Ectodermal cell (in vitro differentiated cells): ENCODE results near the gene CTBP1.

Experiments used
- H3K27ac ChIP-seq: 2 replicates; pipeline ENCODE4 v1.7.0; 2013; ENCODE audit warnings: mild to moderate bottlenecking, low read depth, low read length; ENCODE audit not compliant: insufficient read depth, poor library complexity, severe bottlenecking
- H3K27me3 ChIP-seq: 2 replicates; pipeline ENCODE4 v1.7.0; 2013; ENCODE audit warnings: mild to moderate bottlenecking, low read length; ENCODE audit not compliant: insufficient read depth, control insufficient read depth, poor library complexity, severe bottlenecking
- H3K36me3 ChIP-seq: one replicate; pipeline ENCODE4 v1.7.0; 2013; ENCODE audit warnings: low read length; ENCODE audit not compliant: control insufficient read depth, insufficient read depth
- H3K4me1 ChIP-seq: one replicate; pipeline ENCODE4 v1.7.0; 2013; ENCODE audit warnings: low read length; ENCODE audit not compliant: control insufficient read depth, insufficient read depth
- H3K4me3 ChIP-seq: 2 replicates; pipeline ENCODE4 v1.7.0; 2013; ENCODE audit warnings: low read depth, low read length, control low read depth; ENCODE audit not compliant: insufficient read depth
- H3K9me3 ChIP-seq: 2 replicates; pipeline ENCODE4 v1.7.0; 2013; ENCODE audit warnings: mild to moderate bottlenecking, low read length, moderate library complexity; ENCODE audit not compliant: control insufficient read depth
- WGBS, 2 experiments: methylation state at CpG; one replicate each; pipeline ENCODE4 v1.1.7; 2013; ENCODE audit warnings: missing lambda C conversion rate in 2 of 2; 5-methylcytosine and 5-hydroxymethylcytosine counted together

Gene CTBP1

GRCh38 chr4:1283711-1284110, 34.8 kb upstream of the CTBP1 start:
- H3K27me3 ChIP-seq, result no peaks in the 10 kb centered on the region
- H3K4me3 ChIP-seq, result no peak overlapping the region
- H3K4me1 ChIP-seq, result no peaks in the 10 kb centered on the region
- WGBS, 2 experiments, result 89% methylated on average over 8 of the region's 9 CpGs
- no peak overlapping the region for H3K27ac ChIP-seq
- peaks cover 2% of the 10 kb centered on the region for H3K9me3 ChIP-seq
- no peaks in the 10 kb centered on the region for H3K36me3 ChIP-seq

GRCh38 chr4:1279253-1279652, 30.3 kb upstream of the CTBP1 start:
- Histone ChIP-seq H3K4me3 (no peak overlapping the region), H3K27me3 (no peaks in the 10 kb centered on the region), H3K4me1 (no peaks in the 10 kb centered on the region), H3K36me3 (no peaks in the 10 kb centered on the region), H3K9me3 (no peaks in the 10 kb centered on the region), H3K27ac (no peak overlapping the region)
- 90% methylated on average over 10 of the region's 10 CpGs for WGBS, 2 experiments

- Histone ChIP-seq H3K4me3 (no peak overlapping the region), H3K4me1 (no peaks in the 10 kb centered on the region), H3K27me3 (no peaks in the 10 kb centered on the region), H3K36me3 (no peaks in the 10 kb centered on the region), H3K9me3 (no peaks in the 10 kb centered on the region), H3K27ac (no peak overlapping the region)
- WGBS, 2 experiments, result 85 to 86% methylated on average over 15 of the region's 15 CpGs
These were observed 29.0 kb upstream of the CTBP1 start for GRCh38 chr4:1277667-1278665.

GRCh38 chr4:1276984-1277383, 28.1 kb upstream of the CTBP1 start:
- Histone ChIP-seq H3K27me3 (no peaks in the 10 kb centered on the region), H3K36me3 (no peaks in the 10 kb centered on the region)
- 76 to 88% methylated on average over 2 of the region's 2 CpGs for WGBS, 2 experiments

GRCh38 chr4:1274871-1275270, 25.9 kb upstream of the CTBP1 start:
- 76 to 87% methylated on average over 8 of the region's 9 CpGs for WGBS, 2 experiments
- Histone ChIP-seq H3K27ac (no peak overlapping the region), H3K4me1 (no peaks in the 10 kb centered on the region), H3K9me3 (no peaks in the 10 kb centered on the region), H3K27me3 (no peaks in the 10 kb centered on the region), H3K36me3 (no peaks in the 10 kb centered on the region), H3K4me3 (no peak overlapping the region)

More at GRCh38 chr4:1276984-1277383, 28.1 kb upstream of the CTBP1 start:
- no peaks in the 10 kb centered on the region for H3K9me3 ChIP-seq
- no peak overlapping the region for H3K4me3 ChIP-seq
- H3K4me1 ChIP-seq, result no peaks in the 10 kb centered on the region
- no peak overlapping the region for H3K27ac ChIP-seq

- no peaks in the 10 kb centered on the region for H3K36me3 ChIP-seq
- H3K4me1 ChIP-seq, result no peaks in the 10 kb centered on the region
- no peak overlapping the region for H3K27ac ChIP-seq
- H3K27me3 ChIP-seq, result no peaks in the 10 kb centered on the region
- no peak overlapping the region for H3K4me3 ChIP-seq
- WGBS, 2 experiments, result 84 to 90% methylated on average over 5 of the region's 5 CpGs
- no peaks in the 10 kb centered on the region for H3K9me3 ChIP-seq
These were observed 22.8 kb upstream of the CTBP1 start for GRCh38 chr4:1271686-1272085.

- no peaks in the 10 kb centered on the region for H3K4me1 ChIP-seq
These were observed 20.3 kb upstream of the CTBP1 start for GRCh38 chr4:1269209-1269608.

GRCh38 chr4:1266881-1267763, 18.2 kb upstream of the CTBP1 start:
- no peaks in the 10 kb centered on the region for H3K4me1 ChIP-seq
- 92 to 94% methylated on average over 7 to 9 of the region's 9 CpGs for WGBS, 2 experiments
- no peak overlapping the region for H3K27ac ChIP-seq
- no peaks in the 10 kb centered on the region for H3K36me3 ChIP-seq
- H3K4me3 ChIP-seq, result no peak overlapping the region
- no peaks in the 10 kb centered on the region for H3K9me3 ChIP-seq
- H3K27me3 ChIP-seq, result no peaks in the 10 kb centered on the region

More at GRCh38 chr4:1269209-1269608, 20.3 kb upstream of the CTBP1 start:
- H3K27me3 ChIP-seq, result no peaks in the 10 kb centered on the region
- H3K27ac ChIP-seq, result no peak overlapping the region
- H3K9me3 ChIP-seq, result no peaks in the 10 kb centered on the region
- H3K4me3 ChIP-seq, result no peak overlapping the region
- no peaks in the 10 kb centered on the region for H3K36me3 ChIP-seq

- no peaks in the 10 kb centered on the region for H3K9me3 ChIP-seq
- H3K4me3 ChIP-seq, result no peak overlapping the region
- 88 to 89% methylated on average over 11 of the region's 11 CpGs for WGBS, 2 experiments
- no peaks in the 10 kb centered on the region for H3K36me3 ChIP-seq
- H3K4me1 ChIP-seq, result no peaks in the 10 kb centered on the region
- no peak overlapping the region for H3K27ac ChIP-seq
- H3K27me3 ChIP-seq, result no peaks in the 10 kb centered on the region
These were observed 16.4 kb upstream of the CTBP1 start for GRCh38 chr4:1265351-1265750.

- no peak overlapping the region for H3K27ac ChIP-seq
- H3K4me1 ChIP-seq, result no peaks in the 10 kb centered on the region
- no peaks in the 10 kb centered on the region for H3K36me3 ChIP-seq
- 92 to 96% methylated on average over 3 of the region's 3 CpGs for WGBS, 2 experiments
- no peaks in the 10 kb centered on the region for H3K27me3 ChIP-seq
- no peaks in the 10 kb centered on the region for H3K9me3 ChIP-seq
- no peak overlapping the region for H3K4me3 ChIP-seq
These were observed 16.0 kb upstream of the CTBP1 start for GRCh38 chr4:1264942-1265341.
